Ovary (tissue), 9 donors: Measurements from ENCODE around the gene IGSF10. TPM values are rescaled to one million over a fixed set of nuclear protein-coding genes. Genes with fewer than 3 reads are reported as not detected.

Source experiments
- DNase-seq, 5 donors: peaks; one replicate each; pipeline ENCODE4 v3.0.0-alpha.2; 2019 to 2020
- H3K27ac ChIP-seq, 2 donors: fragments of 200-600 bp; one replicate each; pipeline versions ENCODE4 v1.5.1 to v1.8.0; 2019 to 2022
- H3K27me3 ChIP-seq: fragments of 200-600 bp; one replicate; pipeline ENCODE4 v1.8.0; 2022
- H3K36me3 ChIP-seq: fragments of 200-600 bp; sonication (generic); one replicate; pipeline ENCODE4 v1.5.1; 2019
- H3K4me1 ChIP-seq: one replicate; pipeline ENCODE4 v1.8.1; 2013; ENCODE audit warnings: mild to moderate bottlenecking, moderate library complexity; ENCODE audit not compliant: insufficient read depth
- H3K4me3 ChIP-seq: fragments of 200-600 bp; sonication (generic); one replicate; pipeline ENCODE4 v1.5.1; 2017
- H3K9me3 ChIP-seq, 2 donors: fragments of 200-600 bp in 1 of 2; sonication (generic) in 1 of 2; one replicate each; pipeline versions ENCODE4 v1.5.1 to v1.8.1; 2013 to 2019; ENCODE audit warnings: mild to moderate bottlenecking in 1 of 2, moderate library complexity in 1 of 2
- CTCF ChIP-seq, 3 donors: fragments of 450-650 bp in 2 of 3; fragments of 200-600 bp in 1 of 3; IDR thresholded peaks; one replicate each; pipeline versions ENCODE4 v1.5.1 to v1.8.0; 2016 to 2022; ENCODE audit warnings: antibody characterized with exemption in 3 of 3, mild to moderate bottlenecking in 1 of 3
- EP300 ChIP-seq: sonication (generic); formaldehyde crosslinking; IDR thresholded peaks from one replicate; pipeline ENCODE4 v1.6.1; 2017; ENCODE audit warnings: antibody characterized with exemption
- POLR2A ChIP-seq: fragments of 450-650 bp; IDR thresholded peaks from one replicate; pipeline ENCODE4 v1.6.1; 2017; ENCODE audit warnings: antibody characterized with exemption, mild to moderate bottlenecking, moderate library complexity
- WGBS, 3 donors: extraction: QIAGEN DNeasy Blood & Tissue Kit in 1 of 3; methylation state at CpG; one replicate each; pipeline versions ENCODE4 v1.1.5 to v1.1.7; 2013 to 2017; 5-methylcytosine and 5-hydroxymethylcytosine counted together
- intact Hi-C, 4 donors: fragments of 100-400 bp; cut with DNase I; formaldehyde crosslinking; loops; one replicate each; pipeline versions ENCODE4 v1.11.0 to v1.15.1; 2022 to 2023
- polyA plus RNA-seq, 2 donors: library from polyadenylated mRNA; stranded (reverse); fragments of 200-250 nt in 1 of 2; fragments of 350-450 nt in 1 of 2; fragmentation: Illumina TruSeq in 1 of 2; extraction: RNeasy Lipid Tissue Mini Kit (QIAGEN cat#74804) in 1 of 2; gene quantifications; one replicate each; pipeline ENCODE4 v1.2.3, GENCODE V29; 2013 to 2014
- total RNA-seq, 7 donors: library from RNA; depleted of rRNA in 2 of 7; stranded (reverse); fragments of >200 nt in 2 of 7; fragmentation: NEBNext Ultra II Directional in 3 of 7; extraction: Animal tissue kit (Norgen Biotek cat#: 25700) in 3 of 7; gene quantifications; one replicate each; pipeline versions ENCODE4 v1.1.0 to v1.2.4, GENCODE V29; 2016 to 2023
- donor health status: DM: no; HTN: no; CAD: no; lungs with moderate emphysema.
- donor health status: DM: no; HTN: no; CAD: no.
- donor health status: Bipolar disorder and iron deficiency.
- donor health status: DM: yes; HTN: yes; CAD: no.
- donor health status: DM: no; HTN: no; CAD: no.
- donor health status: DM: yes; HTN: yes; CAD: no.

IGSF10 gene
- total and polyA plus RNA-seq, 9 donors, result 12.1 to 59.5 (median 34.3) TPM

GRCh38 chr3:151432616-151433372 is 28.1 kb downstream of the IGSF10 start:
- WGBS, 3 donors, result 85 to 94% (median 88%) methylated on average over 7 of the region's 7 CpGs
- no peak for DNase-seq
- H3K4me3 ChIP-seq, result no peak overlapping the region
- H3K4me1 ChIP-seq, result no peaks in the 10 kb centered on the region
- TF ChIP-seq EP300 (no peak), POLR2A (no peak), CTCF (IDR thresholded peaks at IDR 0.05) (no peak)
- intact Hi-C loops, result no loop called here
- H3K27ac ChIP-seq, result no peak overlapping the region
- no peaks in the 10 kb centered on the region for H3K9me3 ChIP-seq
- H3K27me3 ChIP-seq, result no peaks in the 10 kb centered on the region
- H3K36me3 ChIP-seq, result no peaks in the 10 kb centered on the region

- H3K4me1 ChIP-seq, result no peaks in the 10 kb centered on the region
- no peaks in the 10 kb centered on the region for H3K36me3 ChIP-seq
- DNase-seq, result no peak
- no peaks in the 10 kb centered on the region for H3K9me3 ChIP-seq
- H3K27ac ChIP-seq, result no peak overlapping the region
- WGBS, 3 donors, result 96 to 97% (median 96%) methylated on average over 3 of the region's 3 CpGs
- H3K27me3 ChIP-seq, result no peaks in the 10 kb centered on the region
- TF ChIP-seq POLR2A (no peak), CTCF (IDR thresholded peaks at IDR 0.05) (no peak), EP300 (no peak)
- intact Hi-C loops, result no loop called here
- no peak overlapping the region for H3K4me3 ChIP-seq
Measured at GRCh38 chr3:151431940-151432339, 28.9 kb downstream of the IGSF10 start.

DNA sequence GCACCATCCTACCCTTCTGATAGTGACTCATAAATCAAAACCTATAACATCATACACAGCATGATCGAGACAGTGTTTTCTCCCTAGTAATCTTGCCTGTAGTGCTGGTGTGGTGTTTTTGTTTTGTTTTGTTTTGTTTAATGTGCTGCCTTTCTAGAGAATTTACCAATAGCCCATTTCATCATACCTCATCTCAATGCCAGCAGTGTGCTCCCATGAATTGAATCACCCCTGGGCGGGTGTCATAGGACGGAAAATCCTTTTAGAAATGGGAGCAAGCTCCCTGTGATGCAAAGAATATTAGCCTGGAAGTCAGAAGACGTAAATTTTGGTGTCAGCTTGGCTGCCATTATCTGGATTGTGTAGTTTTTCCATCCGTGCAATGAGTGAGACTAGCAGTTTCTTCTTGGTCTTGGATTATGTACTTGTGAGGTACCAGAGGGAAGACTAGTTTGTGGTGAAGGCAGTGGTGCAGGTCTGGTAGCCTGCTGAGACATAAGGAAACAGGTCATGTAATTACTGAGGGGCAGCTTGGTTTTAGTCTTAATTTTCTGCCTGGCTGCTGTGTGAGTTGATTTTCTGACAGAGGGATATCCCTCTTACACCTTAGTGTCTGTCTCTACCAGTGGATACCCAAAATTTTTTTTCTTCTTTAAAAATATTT is 29.9 kb downstream of the IGSF10 start:
- Histone ChIP-seq H3K4me1 (no peaks in the 10 kb centered on the region), H3K4me3 (no peak overlapping the region), H3K27ac (no peak overlapping the region), H3K36me3 (no peaks in the 10 kb centered on the region), H3K27me3 (no peaks in the 10 kb centered on the region), H3K9me3 (no peaks in the 10 kb centered on the region)
- WGBS, 3 donors, result 84 to 93% (median 89%) methylated on average over 5 of the region's 5 CpGs
- DNase-seq, result no peak
- intact Hi-C loops, result no loop called here
- TF ChIP-seq EP300 (no peak), CTCF (IDR thresholded peaks at IDR 0.05) (no peak), POLR2A (no peak)

DNA sequence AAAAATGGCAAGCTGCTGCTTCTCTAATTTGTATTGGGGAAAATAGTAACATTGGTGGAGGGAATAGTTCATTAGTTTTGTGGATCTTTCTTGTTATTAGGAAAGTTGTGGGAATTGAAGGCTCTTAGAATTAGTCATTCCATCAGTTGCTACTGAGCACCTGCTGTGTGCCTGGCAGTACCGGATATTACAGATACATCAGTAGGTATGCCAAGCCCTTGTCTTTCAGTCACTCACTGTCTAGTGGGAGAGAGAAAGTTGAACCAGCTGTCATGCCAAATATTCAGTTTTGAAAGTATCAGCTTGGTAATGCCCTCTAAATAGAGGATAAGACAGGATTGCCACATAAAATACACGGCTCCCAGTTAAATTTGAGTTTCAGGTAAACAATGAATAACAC is 32.5 kb downstream of the IGSF10 start:
- no peak for DNase-seq
- intact Hi-C loops, result no loop called here
- WGBS, 3 donors, result 85 to 88% (median 87%) methylated on average over 2 of the region's 2 CpGs

More for the DNA sequence above, 32.5 kb downstream of the IGSF10 start:
- no peak overlapping the region for H3K4me3 ChIP-seq
- H3K9me3 ChIP-seq, result no peaks in the 10 kb centered on the region
- TF ChIP-seq POLR2A (no peak), EP300 (no peak), CTCF (IDR thresholded peaks at IDR 0.05) (no peak)
- H3K4me1 ChIP-seq, result peaks cover 2% of the 10 kb centered on the region
- no peaks in the 10 kb centered on the region for H3K27me3 ChIP-seq
- no peak overlapping the region for H3K27ac ChIP-seq
- no peaks in the 10 kb centered on the region for H3K36me3 ChIP-seq
